DOHH2 (cell line): Measurements from ENCODE around the gene CLIC3.
A peak's percentile ranks its signal among the peaks of the same experiment; 100 is the strongest.

Source experiments
- H3F3A ChIP-seq: fragments of 200-600 bp; sonication (generic), shearing (Covaris generic); 2 replicates; pipeline ENCODE4 v1.6.0; 2016; ENCODE audit warnings: antibody characterized with exemption, mild to moderate bottlenecking; ENCODE audit not compliant: control insufficient read depth, insufficient read depth
- H3K27ac ChIP-seq: fragments of 200-600 bp; sonication (generic); 2 replicates; pipeline ENCODE4 v1.5.1; 2014; ENCODE audit warnings: low read depth, mild to moderate bottlenecking, low read length, moderate library complexity
- H3K27me3 ChIP-seq: fragments of 200-600 bp; sonication (generic); 2 replicates; pipeline ENCODE4 v1.6.1; 2014; ENCODE audit warnings: mild to moderate bottlenecking, low read length, mixed read lengths; ENCODE audit not compliant: control insufficient read depth
- H3K36me3 ChIP-seq: fragments of 200-600 bp; sonication (generic); 2 replicates; pipeline ENCODE4 v1.6.1; 2014; ENCODE audit warnings: mild to moderate bottlenecking, low read length, moderate library complexity, mixed read lengths; ENCODE audit not compliant: control insufficient read depth
- H3K4me1 ChIP-seq: fragments of 200-600 bp; sonication (generic); 2 replicates; pipeline ENCODE4 v1.6.1; 2014; ENCODE audit warnings: mild to moderate bottlenecking, low read length, mixed read lengths; ENCODE audit not compliant: control insufficient read depth
- H3K4me2 ChIP-seq: fragments of 200-600 bp; sonication (generic); 2 replicates; pipeline ENCODE4 v1.6.0; 2014; ENCODE audit warnings: mild to moderate bottlenecking, low read length, moderate library complexity
- H3K4me3 ChIP-seq: fragments of 200-600 bp; sonication (generic); 2 replicates; pipeline ENCODE4 v1.5.1; 2014; ENCODE audit warnings: mild to moderate bottlenecking, low read length, mixed read lengths
- H3K79me2 ChIP-seq: fragments of 200-600 bp; sonication (generic); 2 replicates; pipeline ENCODE4 v1.6.1; 2014; ENCODE audit warnings: mild to moderate bottlenecking, low read length, mixed read lengths; ENCODE audit not compliant: control insufficient read depth
- H3K9me2 ChIP-seq: fragments of 200-600 bp; sonication (generic); replicated peaks from 2 replicates; pipeline ENCODE4 v1.6.1; 2014; ENCODE audit warnings: mild to moderate bottlenecking, low read length, mixed read lengths; ENCODE audit not compliant: control insufficient read depth
- H3K9me3 ChIP-seq: fragments of 200-600 bp; sonication (generic); 2 replicates; pipeline ENCODE4 v1.6.1; 2014; ENCODE audit warnings: antibody characterized with exemption, low read length, mixed read lengths; ENCODE audit not compliant: control insufficient read depth, insufficient read depth
- H4K20me1 ChIP-seq: fragments of 200-600 bp; sonication (generic); 2 replicates; pipeline ENCODE4 v1.6.0; 2014; ENCODE audit warnings: low read depth, mild to moderate bottlenecking, antibody characterized with exemption, low read length, moderate library complexity; ENCODE audit not compliant: control insufficient read depth, insufficient read depth
- CTCF ChIP-seq: fragments of 200-600 bp; sonication (generic); IDR thresholded peaks from one replicate; pipeline ENCODE4 v1.5.1; 2014; ENCODE audit warnings: antibody characterized with exemption, mild to moderate bottlenecking, low read depth, low read length; ENCODE audit not compliant: poor library complexity, severe bottlenecking
- EZH2phosphoT487 ChIP-seq: fragments of 200-600 bp; sonication (generic); IDR thresholded peaks from 2 replicates; pipeline ENCODE4 v1.6.1; 2017; ENCODE audit warnings: borderline replicate concordance, mild to moderate bottlenecking, antibody characterized with exemption, low read length, moderate library complexity, mixed read lengths

Gene CLIC3

GRCh38 chr9:137000177-137000930, 4.0 kb upstream of the CLIC3 start:
- no peaks in the 10 kb centered on the region for H3K9me3 ChIP-seq
- no peaks in the 10 kb centered on the region for H3K9me2 ChIP-seq
- no peaks in the 10 kb centered on the region for H3F3A ChIP-seq
- no peaks in the 10 kb centered on the region for H4K20me1 ChIP-seq
- peak overlapping the region; percentile 22 for H3K4me2 ChIP-seq
- no peaks in the 10 kb centered on the region for H3K79me2 ChIP-seq
- no peak overlapping the region for H3K27ac ChIP-seq
- no peaks in the 10 kb centered on the region for H3K36me3 ChIP-seq
- peaks cover 28% of the 10 kb centered on the region for H3K27me3 ChIP-seq
- H3K4me3 ChIP-seq: no peak overlapping the region
- TF ChIP-seq CTCF (no peak), EZH2phosphoT487 (no peak)
- H3K4me1 ChIP-seq: peaks cover 31% of the 10 kb centered on the region

GRCh38 chr9:136997830-136998234, 1.5 kb upstream of the CLIC3 start:
- Histone ChIP-seq H3K9me2 (no peaks in the 10 kb centered on the region), H3K4me1 (peaks cover 41% of the 10 kb centered on the region), H3K79me2 (peaks cover 9% of the 10 kb centered on the region), H3K36me3 (peaks cover 8% of the 10 kb centered on the region), H4K20me1 (peaks cover 6% of the 10 kb centered on the region; the same call in 1 of the 2 replicates), H3K27ac (no peak overlapping the region), H3F3A (no peaks in the 10 kb centered on the region), H3K27me3 (peaks cover 28% of the 10 kb centered on the region), H3K9me3 (no peaks in the 10 kb centered on the region), H3K4me2 (no peak overlapping the region), H3K4me3 (no peak overlapping the region)
- TF ChIP-seq EZH2phosphoT487: no peak
- TF ChIP-seq CTCF: no peak

GRCh38 chr9:136997371-136997770, 1.0 kb upstream of the CLIC3 start:
- H3K4me1 ChIP-seq: peaks cover 42% of the 10 kb centered on the region
- H3K9me3 ChIP-seq: no peaks in the 10 kb centered on the region
- H3K4me2 ChIP-seq: no peak overlapping the region
- no peaks in the 10 kb centered on the region for H3F3A ChIP-seq
- H3K9me2 ChIP-seq: no peaks in the 10 kb centered on the region
- TF ChIP-seq EZH2phosphoT487: no peak
- TF ChIP-seq CTCF: no peak
- H4K20me1 ChIP-seq: peaks cover 7% of the 10 kb centered on the region; the same call in 1 of the 2 replicates
- peaks cover 10% of the 10 kb centered on the region for H3K79me2 ChIP-seq
- H3K36me3 ChIP-seq: peaks cover 8% of the 10 kb centered on the region
- no peak overlapping the region for H3K27ac ChIP-seq
- H3K27me3 ChIP-seq: peaks cover 28% of the 10 kb centered on the region
- no peak overlapping the region for H3K4me3 ChIP-seq
